NCI-H2081 treated with DMSO at 0.1 percent for 48 hours (cell line): ENCODE measurements around the gene BNIP1.

ENCODE experiments used
- DNase-seq: peaks from one replicate; lab custom pipeline; 2025; lab: John Stamatoyannopoulos, UW

The BNIP1 gene

GRCh38 chr5:173165177-173166016 lies 21.1 kb downstream of the BNIP1 start:
- no peak for DNase-seq

GRCh38 chr5:173172166-173172565 lies 27.8 kb downstream of the BNIP1 start:
- no peak for DNase-seq

GRCh38 chr5:173175523-173175922 lies 31.2 kb downstream of the BNIP1 start:
- no peak for DNase-seq

- DNase-seq = no peak
Observed at GRCh38 chr5:173178369-173178910, 34.1 kb downstream of the BNIP1 start.

- DNase-seq = no peak
Observed at GRCh38 chr5:173180331-173180730, 36.0 kb downstream of the BNIP1 start.

- DNase-seq = no peak
Observed at GRCh38 chr5:173187054-173187743, 42.9 kb downstream of the BNIP1 start.

GRCh38 chr5:173188280-173188679 lies 43.9 kb downstream of the BNIP1 start:
- DNase-seq = no peak

GRCh38 chr5:173191015-173191414 lies 46.7 kb downstream of the BNIP1 start:
- DNase-seq = no peak

- DNase-seq = no peak
Observed at GRCh38 chr5:173191561-173191960, 47.2 kb downstream of the BNIP1 start.

GRCh38 chr5:173192561-173192960 lies 48.2 kb downstream of the BNIP1 start:
- DNase-seq = no peak

- DNase-seq = no peak
Observed at GRCh38 chr5:173196133-173196952, 52.0 kb downstream of the BNIP1 start.

- no peak for DNase-seq
Observed at GRCh38 chr5:173197375-173197891, 53.1 kb downstream of the BNIP1 start.

GRCh38 chr5:173198049-173198448 lies 53.7 kb downstream of the BNIP1 start:
- DNase-seq = no peak

GRCh38 chr5:173200356-173200755 lies 56.0 kb downstream of the BNIP1 start:
- DNase-seq = no peak

- DNase-seq = no peak
Observed at GRCh38 chr5:173201636-173202265, 57.4 kb downstream of the BNIP1 start.

- DNase-seq = no peak
Observed at GRCh38 chr5:173202266-173202875, 58.0 kb downstream of the BNIP1 start.

- DNase-seq = no peak
Observed at GRCh38 chr5:173204185-173204979, 60.1 kb downstream of the BNIP1 start.

GRCh38 chr5:173205916-173206315 lies 61.6 kb downstream of the BNIP1 start:
- no peak for DNase-seq

GRCh38 chr5:173208296-173208695 lies 64.0 kb downstream of the BNIP1 start:
- no peak for DNase-seq

GRCh38 chr5:173210877-173211276 lies 66.5 kb downstream of the BNIP1 start:
- no peak for DNase-seq
